Measurements from ENCODE around the gene FYB1.
"Not testable (repeated sequence)": the region's sequence is repeated elsewhere in the genome, so short reads cannot be mapped to it uniquely, and the experiment has no call there.

The FYB1 gene

GRCh38 chr5:39219437-39219836 is at the start of gene FYB1:
Gene FYB1 (minus strand): TSS chr5:39219563. CDS start chr5:39202960, 16,603 bp downstream.
- DNase-seq: no peak

- DNase-seq: no peak
These were observed 47.8 kb upstream of the FYB1 start for GRCh38 chr5:39267186-39267585.

- no peak for DNase-seq
These were observed 47.1 kb upstream of the FYB1 start for GRCh38 chr5:39266442-39266841.

GRCh38 chr5:39264528-39264927 is 45.2 kb upstream of the FYB1 start:
- no peak for DNase-seq

- DNase-seq: no peak
These were observed 43.6 kb upstream of the FYB1 start for GRCh38 chr5:39262981-39263380.

GRCh38 chr5:39260095-39260494 is 40.7 kb upstream of the FYB1 start:
- DNase-seq: no peak

- no peak for DNase-seq
These were observed 38.2 kb upstream of the FYB1 start for GRCh38 chr5:39257554-39257953.

- DNase-seq: no peak
These were observed 37.3 kb upstream of the FYB1 start for GRCh38 chr5:39256477-39257235.

- DNase-seq: no peak
These were observed 36.0 kb upstream of the FYB1 start for GRCh38 chr5:39255406-39255805.

DNA sequence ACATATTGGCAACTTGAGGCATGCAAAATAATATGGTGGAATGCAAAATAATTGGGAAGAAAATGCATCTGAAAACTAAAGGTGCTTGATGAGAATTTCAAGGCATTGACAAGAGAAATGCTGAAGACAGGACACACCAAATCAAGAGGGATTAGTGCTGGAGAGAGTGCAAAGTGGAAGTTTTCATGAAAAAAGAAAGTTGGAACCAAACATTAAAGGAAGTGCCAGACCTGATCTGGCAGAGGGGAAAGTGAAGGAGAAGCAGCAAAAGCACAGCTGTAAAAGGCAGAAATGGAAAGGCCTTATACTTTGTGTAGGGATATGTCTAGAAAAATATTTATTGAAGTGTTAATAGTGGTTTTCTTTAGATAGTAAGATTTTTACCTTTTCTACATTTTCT is 35.3 kb upstream of the FYB1 start:
- DNase-seq: no peak

DNA sequence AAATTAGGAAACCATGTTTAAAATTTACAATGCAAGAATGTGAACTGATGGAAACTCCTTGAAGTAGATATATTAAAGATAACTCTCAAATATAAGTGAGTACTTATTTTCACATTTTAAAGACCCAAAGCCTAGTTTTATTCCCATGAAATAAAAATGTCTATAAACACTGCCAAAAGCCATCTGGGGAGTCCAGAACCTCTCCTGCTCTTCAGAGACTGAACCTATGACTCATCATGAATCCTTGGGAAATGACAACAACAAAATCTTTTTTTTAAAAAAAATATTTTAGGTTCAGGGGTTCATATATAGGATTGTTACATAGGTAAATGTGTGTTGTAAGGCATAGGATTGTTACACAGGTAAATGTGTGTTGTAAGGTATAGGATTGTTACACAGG is 33.8 kb upstream of the FYB1 start:
- DNase-seq: no peak

- DNase-seq: no peak
These were observed 30.4 kb upstream of the FYB1 start for GRCh38 chr5:39249564-39250274.

DNA sequence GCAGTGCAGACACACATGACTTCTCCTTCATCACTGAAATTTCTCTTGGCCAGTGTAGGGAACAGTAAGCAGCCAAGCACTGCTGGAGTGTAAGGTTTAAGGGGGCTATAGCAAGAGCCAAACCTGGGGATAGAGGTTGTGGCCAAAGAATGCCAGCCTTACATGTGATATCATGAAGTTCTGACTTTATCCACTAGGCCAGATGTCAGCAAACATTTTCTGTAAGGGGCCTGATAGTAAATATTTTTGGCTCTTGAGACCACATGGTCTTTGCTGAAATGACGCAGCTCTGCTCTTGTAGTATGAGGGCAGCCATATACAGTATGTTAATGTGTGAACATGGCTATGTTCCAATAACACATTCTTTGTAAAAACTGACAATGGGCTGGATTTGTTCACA is 29.7 kb upstream of the FYB1 start:
- DNase-seq: no peak

DNA sequence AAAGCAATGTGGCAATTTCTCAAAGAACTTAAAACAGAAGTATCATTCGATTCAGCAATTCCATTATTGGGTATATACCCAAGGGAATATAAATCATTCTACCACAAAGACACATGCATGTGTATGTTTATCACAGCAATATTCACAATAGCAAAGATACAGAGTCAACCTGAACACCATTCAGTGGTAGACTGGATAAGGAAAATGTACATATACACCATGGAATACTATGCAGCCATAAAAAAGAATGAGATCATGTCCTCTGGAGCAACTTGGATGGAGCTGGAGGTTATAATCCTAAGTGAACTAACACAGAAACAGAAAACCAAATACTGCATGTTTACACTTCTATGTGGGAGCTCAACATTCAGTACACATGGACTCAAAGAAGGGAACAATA is 21.4 kb upstream of the FYB1 start:
- no peak for DNase-seq

- DNase-seq: no peak
These were observed 19.2 kb upstream of the FYB1 start for GRCh38 chr5:39238366-39239105.

DNA sequence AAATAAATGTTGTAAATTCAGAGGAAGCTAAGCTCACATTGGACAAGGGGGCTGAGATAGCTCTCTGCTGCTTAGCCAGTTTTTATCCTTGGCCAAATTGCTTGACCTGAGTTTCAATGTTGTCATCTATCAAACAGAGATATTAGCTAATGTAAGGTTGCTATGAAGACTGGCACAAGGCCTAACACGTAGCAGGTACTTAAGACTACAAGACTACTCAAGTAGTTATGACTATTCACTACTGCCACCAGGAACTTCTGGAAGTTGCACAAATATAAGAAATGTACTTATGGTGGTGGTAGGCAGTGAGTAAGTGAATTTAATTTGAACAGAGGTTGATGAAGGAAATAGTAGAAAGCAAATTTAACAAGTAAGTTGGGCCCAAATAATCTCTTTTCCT is 17.4 kb upstream of the FYB1 start:
- DNase-seq: no peak

DNA sequence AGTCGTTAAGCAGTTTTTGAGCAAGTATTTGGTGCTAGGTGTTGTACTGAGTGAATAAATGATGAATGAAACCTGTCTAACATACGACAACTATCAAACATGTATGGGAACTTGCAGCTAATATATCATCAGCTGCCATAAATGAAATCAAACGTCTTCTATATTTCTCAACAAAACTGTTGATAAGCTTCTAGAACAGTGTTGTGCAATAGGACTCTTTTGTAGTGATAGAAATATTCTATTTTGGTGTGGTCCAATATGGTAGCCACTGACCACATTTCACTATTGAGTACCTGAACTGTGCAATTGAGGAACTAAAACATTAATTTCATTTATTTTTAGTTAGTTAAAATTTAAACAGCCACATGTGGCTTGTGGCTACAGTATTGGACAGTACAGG is 16.3 kb upstream of the FYB1 start:
- DNase-seq: no peak

GRCh38 chr5:39234494-39234893 is 15.1 kb upstream of the FYB1 start:
- not testable (repeated sequence) for DNase-seq

DNA sequence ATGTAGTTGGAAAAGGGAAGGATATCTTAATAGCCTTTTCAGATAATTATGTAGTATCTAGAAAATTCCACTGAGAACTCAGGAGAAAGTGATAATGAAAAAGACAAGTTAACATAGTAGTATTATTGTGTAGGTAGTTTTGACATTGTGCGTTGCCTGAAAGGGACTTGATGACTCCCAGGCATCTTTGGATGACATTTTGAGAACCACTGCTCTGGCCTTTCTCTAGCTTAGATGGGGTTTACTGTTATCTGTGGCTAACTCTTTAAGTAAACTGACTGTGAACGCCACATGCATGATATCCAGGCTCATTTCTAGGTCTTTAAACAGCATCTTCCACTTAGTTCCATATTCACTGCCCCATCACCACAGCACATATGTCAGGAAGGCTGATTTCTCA is 14.4 kb upstream of the FYB1 start:
- DNase-seq: no peak

DNA sequence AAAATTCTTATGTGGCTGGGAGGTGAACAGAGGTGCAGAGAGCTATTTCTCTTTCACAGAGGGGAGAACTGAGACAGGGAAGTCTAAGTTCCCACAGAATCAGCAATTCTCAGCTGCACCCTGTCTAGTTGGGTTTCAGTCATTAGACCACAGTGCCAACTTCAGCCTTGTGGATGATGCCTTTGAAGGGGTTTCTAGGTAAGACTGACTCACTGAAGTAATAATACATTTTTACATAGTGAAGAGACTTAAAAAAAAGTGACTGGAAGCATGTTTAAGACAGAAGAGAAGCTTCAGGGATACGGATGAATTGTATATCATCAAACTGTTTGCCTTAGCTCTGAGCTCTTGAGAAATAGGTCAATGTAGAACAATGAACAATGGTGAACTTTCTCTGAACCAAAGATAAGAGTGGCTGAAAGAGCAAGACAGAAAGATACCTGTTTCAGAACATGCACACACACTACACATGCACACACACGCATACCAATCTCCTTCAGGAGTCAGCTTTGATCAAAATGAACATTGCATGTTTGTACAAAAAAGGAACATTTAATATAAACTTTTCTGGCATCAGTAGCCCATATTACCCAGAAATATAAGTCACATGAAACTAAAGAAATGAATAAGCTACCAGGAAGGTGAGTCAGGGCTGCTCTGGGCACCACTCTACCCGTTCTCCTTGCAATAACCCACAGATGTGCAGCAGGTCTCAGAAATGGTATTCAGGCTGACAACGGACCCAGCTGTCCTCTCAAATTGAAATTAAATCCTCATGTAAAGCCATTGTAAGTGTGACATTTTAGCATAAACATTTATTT is 12.6 kb upstream of the FYB1 start:
- DNase-seq: no peak

- DNase-seq: no peak
These were observed 9.2 kb upstream of the FYB1 start for GRCh38 chr5:39228596-39228995.

- no peak for DNase-seq
These were observed 7.2 kb upstream of the FYB1 start for GRCh38 chr5:39226558-39226957.

DNA sequence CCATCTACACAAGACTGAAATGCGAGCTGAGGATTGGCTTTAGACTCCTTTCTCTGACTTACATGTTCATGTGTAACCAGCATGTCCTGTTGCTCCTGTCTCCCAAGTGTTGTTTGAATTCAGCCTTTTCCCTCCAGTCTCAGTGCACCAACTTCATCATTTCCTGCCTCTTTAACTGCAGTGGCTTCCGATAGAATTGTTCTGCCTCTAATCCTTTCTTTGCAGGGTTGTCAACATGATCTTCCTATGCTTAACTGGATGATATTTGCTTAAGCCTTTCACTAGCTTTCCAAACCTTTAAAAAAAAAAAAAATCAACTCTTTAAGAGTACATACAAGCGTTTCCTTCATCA is 6.7 kb upstream of the FYB1 start:
- DNase-seq: no peak
